Measurements from ENCODE around the gene MICU2. TPM values are rescaled to one million over a fixed set of nuclear protein-coding genes. Genes with fewer than 3 reads are reported as not detected.
"Not testable (repeated sequence)": the region's sequence is repeated elsewhere in the genome, so short reads cannot be mapped to it uniquely, and the experiment has no call there.

The MICU2 gene
- total RNA-seq, 1 donor from 2014 or later, result 31.8 TPM

DNA sequence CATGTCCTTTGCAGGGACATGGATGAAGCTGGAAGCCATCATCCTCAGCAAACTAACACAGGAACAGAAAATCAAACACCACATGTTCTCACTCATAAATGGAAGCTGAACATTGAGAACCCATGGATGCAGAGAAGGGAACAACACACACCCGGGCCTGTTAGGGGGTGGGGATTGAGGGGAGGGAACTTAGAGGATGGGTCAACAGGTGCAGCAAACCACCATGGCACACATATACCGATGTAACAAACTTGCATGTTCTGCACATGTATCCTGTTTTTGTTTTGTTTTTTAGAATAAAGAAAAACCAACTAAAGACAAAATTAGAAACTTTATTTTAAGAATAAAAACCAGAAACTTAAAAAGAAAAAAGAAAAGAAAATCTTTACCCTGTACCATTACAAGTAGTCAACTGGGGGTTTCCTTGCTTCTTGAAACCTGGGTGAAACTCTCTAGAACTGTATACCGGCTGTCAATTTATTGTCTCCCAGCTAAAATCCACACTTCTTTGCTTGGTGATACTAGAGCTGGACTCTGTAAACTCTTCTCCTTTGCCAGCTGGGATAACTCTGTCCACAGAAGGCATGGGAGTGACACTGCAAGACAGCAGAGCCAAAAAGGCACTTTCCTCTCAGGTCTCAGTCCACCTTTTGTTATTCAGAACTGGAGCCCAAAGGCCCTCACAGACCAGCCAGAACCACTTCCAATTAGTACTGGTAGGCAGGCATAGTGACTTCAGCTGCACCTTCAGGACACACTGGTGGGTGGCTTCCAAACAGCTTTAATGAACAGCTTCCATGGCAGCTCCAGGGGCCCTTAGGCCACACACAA, 9.0 kb downstream of the MICU2 start:
- DNase-seq (ENCODE audit: low spot score), result no peak

DNA sequence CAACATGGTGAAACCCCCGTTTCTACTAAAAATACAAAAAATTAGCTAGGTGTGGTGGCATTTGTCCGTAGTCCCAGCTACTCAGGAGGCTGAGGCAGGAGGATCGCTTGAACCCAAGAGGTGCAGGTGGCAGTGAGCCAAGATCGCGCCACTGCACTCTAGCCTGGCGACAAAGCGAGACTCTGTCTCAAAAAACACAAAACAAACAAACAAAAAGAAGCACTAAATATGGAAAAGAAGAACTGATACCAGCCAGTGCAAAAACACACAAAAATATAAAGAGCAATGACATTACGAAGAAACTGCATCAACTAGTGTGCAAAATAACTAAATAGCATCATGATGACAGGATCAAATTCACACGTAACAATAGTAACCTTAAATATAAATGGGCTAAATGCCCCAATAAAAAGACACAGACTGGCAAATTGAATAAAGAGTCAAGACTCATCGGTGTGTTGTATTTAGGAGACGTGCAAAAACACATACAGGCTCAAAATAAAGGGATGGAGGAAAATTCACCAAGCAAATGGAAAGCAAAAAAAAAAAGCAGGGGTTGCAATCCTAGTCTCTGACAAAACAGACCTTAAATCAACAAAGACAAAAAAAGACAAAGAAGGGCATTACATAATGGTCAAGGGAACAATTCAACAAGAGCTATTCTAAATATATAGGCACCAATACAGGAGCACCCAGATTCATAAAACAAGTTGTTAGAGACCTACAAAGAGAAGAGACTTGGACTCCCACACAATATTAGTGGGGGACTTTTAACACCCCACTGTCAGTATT, 13.1 kb downstream of the MICU2 start:
- not testable (repeated sequence) for DNase-seq (ENCODE audit: low spot score)

DNA sequence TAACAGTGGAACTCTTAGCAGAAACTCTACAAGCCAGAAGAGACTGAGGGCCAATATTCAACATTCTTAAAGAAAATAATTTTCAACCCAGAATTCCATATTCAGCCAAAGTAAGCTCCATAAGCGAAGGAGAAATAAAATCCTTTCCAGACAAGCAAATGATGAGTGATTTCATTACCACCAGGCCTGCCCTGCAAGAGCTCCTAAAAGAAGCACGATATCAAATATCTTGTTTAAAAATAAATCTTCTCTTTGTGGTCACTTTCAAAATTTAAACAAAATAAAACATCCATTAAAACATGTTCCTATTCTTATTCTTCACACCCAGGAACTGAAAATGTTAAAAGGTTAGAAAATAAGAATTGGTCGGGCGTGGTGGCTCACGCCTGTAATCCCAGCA, 13.7 kb downstream of the MICU2 start:
- no peak for DNase-seq (ENCODE audit: low spot score)

- not testable (repeated sequence) for DNase-seq (ENCODE audit: low spot score)
These were observed 14.5 kb downstream of the MICU2 start for GRCh38 chr13:21589510-21589909.

DNA sequence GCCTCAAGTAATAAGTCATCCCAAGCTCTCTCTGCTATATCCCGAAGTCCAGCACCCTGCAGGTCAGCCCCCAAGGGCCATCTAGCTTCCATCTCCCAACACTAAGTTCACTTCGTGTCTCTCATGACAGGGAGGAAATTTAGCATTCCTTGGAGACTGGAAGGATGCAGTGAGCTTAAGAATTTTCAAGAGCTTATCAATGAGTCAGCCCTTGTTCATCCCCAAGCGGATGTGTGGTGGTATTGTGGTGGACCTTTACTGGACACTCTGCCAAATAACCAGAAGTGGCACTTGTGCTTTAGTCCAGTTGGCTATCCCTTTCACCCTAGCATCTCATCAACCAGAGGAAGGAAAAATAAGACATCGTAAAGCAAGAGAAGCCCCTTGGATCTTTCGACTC, 15.6 kb downstream of the MICU2 start:
- not testable (repeated sequence) for DNase-seq (ENCODE audit: low spot score)

DNA sequence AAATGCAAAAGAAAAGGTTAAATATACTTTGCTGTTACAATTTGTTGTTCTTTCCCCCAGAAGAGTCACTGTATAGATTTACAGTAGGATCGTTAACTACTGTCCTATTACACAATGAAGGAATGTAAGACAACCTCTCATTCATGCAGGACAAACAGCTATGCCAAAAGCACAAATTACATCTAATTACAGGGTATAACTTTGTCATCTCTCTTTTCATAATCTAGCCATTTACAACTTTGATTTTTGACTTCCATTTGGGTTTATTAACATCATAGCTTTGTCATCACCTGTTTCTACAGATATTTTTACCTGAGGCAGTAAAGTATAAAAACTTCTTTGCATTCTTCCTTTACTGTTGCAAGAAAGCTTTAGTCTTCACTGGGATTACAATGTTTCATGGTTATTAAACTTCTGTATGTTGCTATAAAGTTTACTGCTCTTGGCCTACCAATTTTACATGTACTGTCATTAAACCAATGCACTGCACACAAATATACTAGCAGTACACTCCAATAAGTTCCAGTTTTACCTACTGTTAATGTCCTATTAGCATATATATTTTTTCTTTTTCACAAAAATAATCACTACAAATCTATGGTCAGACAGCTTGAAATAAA, 18.9 kb downstream of the MICU2 start:
- no peak for DNase-seq (ENCODE audit: low spot score)

DNA sequence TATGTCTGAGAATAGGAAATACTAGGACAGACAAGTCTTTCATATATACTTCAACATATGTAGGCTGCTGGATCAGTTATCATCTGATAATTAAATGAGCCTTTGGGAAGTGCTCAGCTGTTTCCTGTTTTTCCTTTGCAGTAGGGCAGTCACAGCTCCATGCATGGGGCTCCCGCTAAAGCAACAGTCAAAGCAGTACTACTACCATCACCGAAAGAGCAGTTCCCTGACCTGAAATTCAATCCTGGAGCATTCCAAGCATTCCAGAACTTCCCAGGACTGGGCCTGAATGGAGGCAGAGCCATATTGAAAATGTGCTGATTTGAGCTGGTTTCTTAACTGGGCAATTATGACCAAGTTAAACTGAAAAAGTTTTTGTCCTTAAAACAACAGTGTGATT, 20.5 kb downstream of the MICU2 start:
- DNase-seq (ENCODE audit: low spot score), result no peak

GRCh38 chr13:21580736-21581135, 23.2 kb downstream of the MICU2 start:
- no peak for DNase-seq (ENCODE audit: low spot score)

GRCh38 chr13:21579754-21580316, 24.1 kb downstream of the MICU2 start:
- DNase-seq (ENCODE audit: low spot score), result no peak

GRCh38 chr13:21578748-21579147, 25.2 kb downstream of the MICU2 start:
- no peak for DNase-seq (ENCODE audit: low spot score)

- no peak for DNase-seq (ENCODE audit: low spot score)
These were observed 27.5 kb downstream of the MICU2 start for GRCh38 chr13:21576426-21576825.

DNA sequence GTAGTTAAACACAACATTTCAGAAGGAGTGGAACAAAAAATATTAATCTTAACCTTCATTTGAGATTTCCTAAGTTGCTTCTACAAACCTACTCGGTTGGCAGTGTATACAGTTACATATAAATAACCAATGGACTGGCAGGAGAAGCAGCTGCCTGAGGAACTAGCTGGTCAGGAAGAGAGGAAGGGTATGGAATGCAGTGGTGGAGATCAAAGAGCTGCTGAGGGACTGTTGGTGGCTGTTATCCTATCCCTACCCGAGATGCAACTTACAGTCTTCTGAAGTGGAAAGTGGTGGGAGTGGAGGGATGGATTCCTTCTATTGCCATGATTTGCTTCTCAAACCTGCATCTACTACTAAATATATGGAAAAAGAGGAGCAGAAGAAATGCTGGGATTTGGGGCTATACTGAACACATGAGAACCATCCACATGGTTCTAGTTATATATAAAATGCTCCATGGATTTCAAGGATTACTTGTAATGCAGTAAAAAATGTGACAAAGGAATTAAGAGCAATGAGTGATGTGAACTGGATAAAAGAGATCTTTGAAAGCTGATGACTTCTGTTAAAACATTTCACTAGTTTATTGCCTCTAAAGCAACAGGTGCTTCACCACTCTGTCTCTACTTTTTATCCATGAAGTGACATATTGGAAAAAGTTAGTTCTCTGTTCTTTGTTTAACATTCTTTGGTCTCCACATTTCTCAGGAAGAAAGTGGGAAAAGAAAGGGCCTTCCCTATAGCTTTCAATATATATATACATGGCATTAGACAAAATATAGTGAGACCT, 29.9 kb downstream of the MICU2 start:
- DNase-seq (ENCODE audit: low spot score), result no peak

DNA sequence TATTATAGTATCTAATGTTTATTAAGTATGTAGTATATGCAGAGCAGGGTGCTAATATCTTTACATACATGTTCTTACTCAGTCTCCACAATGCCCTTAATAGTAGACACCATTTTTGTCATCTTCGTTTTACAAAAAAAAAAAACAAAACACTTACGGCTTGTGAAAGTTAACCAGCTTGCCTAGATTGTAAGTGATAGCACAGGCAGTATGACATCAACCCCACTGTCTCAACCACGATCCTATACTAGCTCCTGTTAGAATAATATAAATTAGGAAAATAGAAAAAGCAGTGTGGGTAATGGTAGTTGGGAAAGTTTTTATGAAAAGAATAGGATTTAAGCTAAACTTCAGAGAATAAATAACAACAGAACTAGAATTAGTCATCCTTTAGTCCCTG, 34.3 kb downstream of the MICU2 start:
- no peak for DNase-seq (ENCODE audit: low spot score)

- no peak for DNase-seq (ENCODE audit: low spot score)
These were observed 35.1 kb downstream of the MICU2 start for GRCh38 chr13:21568854-21569253.

DNA sequence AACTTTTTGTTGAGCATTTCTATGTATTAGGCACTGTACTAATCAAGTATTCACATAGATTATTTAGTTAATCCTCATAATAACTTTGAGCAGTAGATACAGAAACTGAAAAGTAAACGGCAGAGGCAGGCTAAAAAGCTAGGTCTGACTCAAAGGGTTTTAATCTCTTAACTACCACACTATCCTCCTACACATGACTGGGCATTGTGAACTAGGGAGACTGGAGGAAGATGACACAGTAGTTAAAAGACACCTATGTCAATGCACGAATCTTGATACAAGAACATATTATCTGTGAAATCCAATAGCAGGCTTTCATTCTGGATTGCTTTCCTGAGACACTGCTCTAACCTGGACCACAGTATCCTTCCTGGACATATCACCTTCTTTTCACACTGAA, 36.3 kb downstream of the MICU2 start:
- no peak for DNase-seq (ENCODE audit: low spot score)

- no peak for DNase-seq (ENCODE audit: low spot score)
These were observed 46.0 kb downstream of the MICU2 start for GRCh38 chr13:21557995-21558394.

- DNase-seq (ENCODE audit: low spot score), result no peak
These were observed 47.9 kb downstream of the MICU2 start for GRCh38 chr13:21556051-21556450.

GRCh38 chr13:21553261-21553660, 50.7 kb downstream of the MICU2 start:
- DNase-seq (ENCODE audit: low spot score), result not testable (repeated sequence)

GRCh38 chr13:21550918-21551317, 53.1 kb downstream of the MICU2 start:
- DNase-seq (ENCODE audit: low spot score), result no peak

- DNase-seq (ENCODE audit: low spot score), result no peak
These were observed 54.3 kb downstream of the MICU2 start for GRCh38 chr13:21549633-21550032.

DNA sequence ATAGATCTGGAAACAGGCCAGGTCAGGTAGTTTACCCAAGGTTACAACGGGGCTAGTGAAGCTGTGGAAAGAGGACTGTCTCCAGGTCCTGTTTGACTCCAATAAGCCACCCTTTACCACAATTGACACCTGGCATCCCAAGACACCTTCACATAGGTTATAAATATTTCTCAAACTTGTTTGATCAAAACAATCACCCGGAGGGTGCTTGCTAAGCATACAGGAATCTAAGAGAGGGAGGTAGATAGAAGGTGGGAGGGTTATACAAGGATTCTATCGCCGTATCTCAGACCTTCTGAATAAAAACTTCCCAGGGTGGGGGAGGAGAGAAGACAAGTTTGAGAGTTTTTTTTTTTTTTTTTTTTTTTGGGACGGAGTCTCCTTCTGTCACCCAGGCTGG, 55.4 kb downstream of the MICU2 start:
- DNase-seq (ENCODE audit: low spot score), result no peak
